CD4-positive, alpha-beta memory T cell (primary cell): ENCODE results near the gene MRNIP. TPM values are rescaled to one million over a fixed set of nuclear protein-coding genes. Genes with fewer than 3 reads are reported as not detected.
A peak's percentile ranks its signal among the peaks of the same experiment; 100 is the strongest.

Experiments
- CTCF ChIA-PET: fragments of 350-600 bp; sonication (Branson Sonifier 250); formaldehyde crosslinking; loops from one replicate; lab custom pipeline; 2021; ENCODE audit warnings: inconsistent platforms; ENCODE audit not compliant: partially characterized antibody; lab: Charles Lee
- POLR2A ChIA-PET: fragments of 350-600 bp; sonication (Branson Sonifier 250); formaldehyde crosslinking; loops from one replicate; lab custom pipeline; 2021; ENCODE audit not compliant: partially characterized antibody; lab: Charles Lee
- DNase-seq, 5 donors: peaks; one replicate each; pipeline versions ENCODE4 v3.0.0 to v3.0.0-alpha.2; 2020 to 2022; ENCODE audit warnings: mixed read lengths in 1 of 5
- H3K27ac ChIP-seq: one replicate; pipeline ENCODE4 v1.7.0; 2013; ENCODE audit warnings: low read depth, low read length
- H3K27me3 ChIP-seq: 2 replicates; pipeline ENCODE4 v1.7.0; 2013; ENCODE audit warnings: mild to moderate bottlenecking, low read length, moderate library complexity; ENCODE audit not compliant: insufficient read depth
- H3K36me3 ChIP-seq: 2 replicates; pipeline ENCODE4 v1.7.0; 2013; ENCODE audit warnings: mild to moderate bottlenecking, low read length, moderate library complexity; ENCODE audit not compliant: insufficient read depth
- H3K4me1 ChIP-seq: 2 replicates; pipeline ENCODE4 v1.7.0; 2013; ENCODE audit warnings: mild to moderate bottlenecking, low read length, moderate library complexity; ENCODE audit not compliant: insufficient read depth
- H3K4me3 ChIP-seq, 2 donors: one replicate each; pipeline ENCODE4 v1.7.0; 2013; ENCODE audit warnings: low read length in 2 of 2, mild to moderate bottlenecking in 1 of 2
- H3K9me3 ChIP-seq, 2 donors: one replicate each; pipeline ENCODE4 v1.7.0; 2013; ENCODE audit warnings: low read length in 2 of 2, control low read depth in 1 of 2; ENCODE audit not compliant: control insufficient read depth in 1 of 2
- H3K27ac Mint-ChIP-seq, 7 donors: one replicate each; pipeline ENCODE4 v1.8.0; 2020 to 2021; ENCODE audit warnings: mixed read lengths in 7 of 7, mild to moderate bottlenecking in 6 of 7, inconsistent platforms in 3 of 7, moderate library complexity in 3 of 7
- H3K27me3 Mint-ChIP-seq, 2 donors: one replicate each; pipeline ENCODE4 v1.8.0; 2020 to 2021; ENCODE audit warnings: mixed read lengths in 2 of 2
- H3K36me3 Mint-ChIP-seq, 2 donors: one replicate each; pipeline ENCODE4 v1.8.0; 2020 to 2021; ENCODE audit warnings: mixed read lengths in 2 of 2, inconsistent platforms in 1 of 2, mild to moderate bottlenecking in 1 of 2
- H3K4me1 Mint-ChIP-seq, 4 donors: one replicate each; pipeline ENCODE4 v1.8.0; 2020 to 2021; ENCODE audit warnings: mixed read lengths in 4 of 4, mild to moderate bottlenecking in 1 of 4
- H3K4me3 Mint-ChIP-seq, 8 donors: one replicate each; pipeline ENCODE4 v1.8.0; 2020 to 2021; ENCODE audit warnings: mixed read lengths in 8 of 8, mild to moderate bottlenecking in 7 of 8, moderate library complexity in 6 of 8, inconsistent platforms in 3 of 8
- H3K9me3 Mint-ChIP-seq, 8 donors: one replicate each; pipeline ENCODE4 v1.8.0; 2020 to 2021; ENCODE audit warnings: mixed read lengths in 8 of 8, mild to moderate bottlenecking in 5 of 8, inconsistent platforms in 3 of 8, moderate library complexity in 1 of 8
- intact Hi-C: fragments of 100-400 bp; cut with micrococcal nuclease; formaldehyde crosslinking; loops from one replicate; pipeline ENCODE4 v1.15.1; 2023
- polyA plus RNA-seq, 2 donors: library from polyadenylated mRNA; unstranded; fragments of 300-500 nt; fragmentation: Illumina TruSeq; gene quantifications; one replicate each; pipeline ENCODE4 v1.2.3, GENCODE V29; 2021
- total RNA-seq, 2 experiments: library from RNA; stranded (reverse); gene quantifications; one replicate each; pipeline ENCODE4 v1.2.3, GENCODE V29; 2021

Gene MRNIP
- total and polyA plus RNA-seq, 4 experiments from 2014 or later: 11.4 to 129 (median 70.9) TPM

- POLR2A ChIA-PET: interaction anchor here (0.7 to 8.7 kb wide), 11 partner anchors 9 to 179 kb away, joined by 3 to 159 read pairs (median 6); partner anchors contain the start of genes HNRNPH1, LTC4S, MAML1 and MRNIP
- Mint-ChIP-seq H3K4me3 (peak overlapping the region in 2 of 8 donors; percentile 43 to 81), H3K4me1 (peaks cover 14 to 48% (median 30%) of the 10 kb centered on the region in 4 donors), H3K9me3 (no peaks in the 10 kb centered on the region), H3K27ac (peak overlapping the region in 6 of 7 donors; percentile 27 to 85 (median 66)), H3K27me3 (no peaks in the 10 kb centered on the region), H3K36me3 (peaks cover 3 to 24% of the 10 kb centered on the region in 2 donors)
- Histone ChIP-seq H3K9me3 (no peaks in the 10 kb centered on the region), H3K27ac (no peak overlapping the region), H3K4me1 (peaks cover 42% of the 10 kb centered on the region), H3K27me3 (no peaks in the 10 kb centered on the region), H3K4me3 (no peak overlapping the region), H3K36me3 (peaks cover 17% of the 10 kb centered on the region)
- intact Hi-C loops: loop anchor here (1.0 to 10.0 kb wide), 4 partner anchors 35 to 288 kb away; partner anchors contain the start of gene RNF130
- CTCF ChIA-PET: interaction anchor here (0.7 to 4.9 kb wide), 38 partner anchors 10 to 289 kb away, joined by 3 to 57 read pairs (median 4); partner anchors contain the start of genes LTC4S, MAML1, MRNIP and SQSTM1
- no peak for DNase-seq
Measured at GRCh38 chr5:179802207-179802883, 56.3 kb downstream of the MRNIP start.

- Histone ChIP-seq H3K9me3 (no peaks in the 10 kb centered on the region), H3K4me1 (peaks cover 42% of the 10 kb centered on the region), H3K27me3 (no peaks in the 10 kb centered on the region), H3K36me3 (peaks cover 17% of the 10 kb centered on the region), H3K4me3 (no peak overlapping the region), H3K27ac (no peak overlapping the region)
- Mint-ChIP-seq H3K36me3 (peaks cover 3 to 28% of the 10 kb centered on the region in 2 donors), H3K4me1 (peaks cover 19 to 56% (median 33%) of the 10 kb centered on the region in 4 donors), H3K9me3 (no peaks in the 10 kb centered on the region), H3K27me3 (no peaks in the 10 kb centered on the region), H3K27ac (peak overlapping the region in 6 of 7 donors; percentile 57 to 85 (median 84)), H3K4me3 (peak overlapping the region in 6 of 8 donors; percentile 15 to 81 (median 46))
- ChIA-PET CTCF (interaction anchor here (0.7 to 4.9 kb wide), 40 partner anchors 9 to 291 kb away, joined by 3 to 57 read pairs (median 4); partner anchors contain the start of genes LTC4S, MAML1, MRNIP and SQSTM1), POLR2A (interaction anchor here (0.7 to 8.7 kb wide), 11 partner anchors 8 to 179 kb away, joined by 3 to 159 read pairs (median 6); partner anchors contain the start of genes HNRNPH1, LTC4S, MAML1 and MRNIP)
- DNase-seq: peak; percentile 77 to 81 (median 79)
- intact Hi-C loops: loop anchor here (1.0 to 10.0 kb wide), 5 partner anchors 36 to 289 kb away; partner anchors contain the start of genes RNF130 and TBC1D9B
Measured at GRCh38 chr5:179801304-179802206, 57.1 kb downstream of the MRNIP start.

- Mint-ChIP-seq H3K27me3 (no peaks in the 10 kb centered on the region), H3K4me1 (peaks cover 19 to 56% (median 33%) of the 10 kb centered on the region in 4 donors)
- POLR2A ChIA-PET: interaction anchor here (1.2 to 2.0 kb wide), 4 partner anchors 19 to 178 kb away, joined by 3 to 9 read pairs (median 8); partner anchors contain the start of gene HNRNPH1
Measured at GRCh38 chr5:179800696-179801201, 57.9 kb downstream of the MRNIP start.

GRCh38 chr5:179800071-179800695 lies 58.4 kb downstream of the MRNIP start:
- ChIA-PET POLR2A (interaction anchor here (1.2 kb wide), 1 partner anchor 20 kb away, joined by 3 read pairs; no protein-coding TSS in a partner anchor), CTCF (interaction anchor here (1.9 to 4.9 kb wide), 5 partner anchors 12 to 289 kb away, joined by 4 to 57 read pairs (median 7); partner anchors contain the start of gene TBC1D9B)
- Histone ChIP-seq H3K4me3 (no peak overlapping the region), H3K9me3 (no peaks in the 10 kb centered on the region), H3K36me3 (peaks cover 17% of the 10 kb centered on the region), H3K27me3 (no peaks in the 10 kb centered on the region), H3K27ac (no peak overlapping the region), H3K4me1 (peaks cover 40% of the 10 kb centered on the region)
- DNase-seq: no peak
- Mint-ChIP-seq H3K27me3 (no peaks in the 10 kb centered on the region), H3K9me3 (no peaks in the 10 kb centered on the region), H3K27ac (peak overlapping the region in 1 of 7 donors; percentile 54), H3K4me1 (peaks cover 16 to 53% (median 32%) of the 10 kb centered on the region in 4 donors), H3K36me3 (peaks cover 3 to 28% of the 10 kb centered on the region in 2 donors), H3K4me3 (no peak overlapping the region)
- intact Hi-C loops: loop anchor here (5.0 to 10.0 kb wide), 3 partner anchors 37 to 272 kb away; partner anchors contain the start of gene RNF130

More at GRCh38 chr5:179800696-179801201, 57.9 kb downstream of the MRNIP start:
- intact Hi-C loops: loop anchor here (1.0 to 10.0 kb wide), 4 partner anchors 37 to 272 kb away; partner anchors contain the start of genes RNF130 and TBC1D9B
- Histone ChIP-seq H3K9me3 (no peaks in the 10 kb centered on the region), H3K4me1 (peaks cover 42% of the 10 kb centered on the region), H3K27ac (no peak overlapping the region), H3K27me3 (no peaks in the 10 kb centered on the region), H3K4me3 (no peak overlapping the region), H3K36me3 (peaks cover 17% of the 10 kb centered on the region)
- DNase-seq: no peak
- Mint-ChIP-seq H3K36me3 (peaks cover 3 to 28% of the 10 kb centered on the region in 2 donors), H3K4me3 (no peak overlapping the region), H3K27ac (no peak overlapping the region), H3K9me3 (no peaks in the 10 kb centered on the region)
- CTCF ChIA-PET: interaction anchor here (1.3 to 4.9 kb wide), 8 partner anchors 12 to 291 kb away, joined by 3 to 57 read pairs (median 6); partner anchors contain the start of gene TBC1D9B

- CTCF ChIA-PET: interaction anchor here (4.9 kb wide), 1 partner anchor 108 kb away, joined by 57 read pairs; the partner anchor contains the start of gene TBC1D9B
- POLR2A ChIA-PET: no interaction called here
- peak overlapping the region in 1 of 8 donors; percentile 29 for H3K4me3 Mint-ChIP-seq
- H3K4me3 ChIP-seq: no peak overlapping the region
- H3K27me3 Mint-ChIP-seq: no peaks in the 10 kb centered on the region
- H3K27ac Mint-ChIP-seq: peak overlapping the region in 3 of 7 donors; percentile 54 to 65 (median 55)
- peaks cover 3 to 28% of the 10 kb centered on the region in 2 donors for H3K36me3 Mint-ChIP-seq
- H3K27me3 ChIP-seq: no peaks in the 10 kb centered on the region
- H3K27ac ChIP-seq: no peak overlapping the region
- peaks cover 11 to 53% (median 29%) of the 10 kb centered on the region in 4 donors for H3K4me1 Mint-ChIP-seq
- no peak for DNase-seq
- H3K4me1 ChIP-seq: peaks cover 40% of the 10 kb centered on the region
- H3K9me3 Mint-ChIP-seq: no peaks in the 10 kb centered on the region
- H3K9me3 ChIP-seq: no peaks in the 10 kb centered on the region
- intact Hi-C loops: no loop called here
- peaks cover 17% of the 10 kb centered on the region for H3K36me3 ChIP-seq
Measured at GRCh38 chr5:179799644-179799973, 59.0 kb downstream of the MRNIP start.
